ENCODE results near the gene ITPA. TPM values are rescaled to one million over a fixed set of nuclear protein-coding genes. Genes with fewer than 3 reads are reported as not detected.

ITPA gene
- total RNA-seq, 4 donors from 2014 or later: 35.7 to 76.7 (median 51.8) TPM

DNA sequence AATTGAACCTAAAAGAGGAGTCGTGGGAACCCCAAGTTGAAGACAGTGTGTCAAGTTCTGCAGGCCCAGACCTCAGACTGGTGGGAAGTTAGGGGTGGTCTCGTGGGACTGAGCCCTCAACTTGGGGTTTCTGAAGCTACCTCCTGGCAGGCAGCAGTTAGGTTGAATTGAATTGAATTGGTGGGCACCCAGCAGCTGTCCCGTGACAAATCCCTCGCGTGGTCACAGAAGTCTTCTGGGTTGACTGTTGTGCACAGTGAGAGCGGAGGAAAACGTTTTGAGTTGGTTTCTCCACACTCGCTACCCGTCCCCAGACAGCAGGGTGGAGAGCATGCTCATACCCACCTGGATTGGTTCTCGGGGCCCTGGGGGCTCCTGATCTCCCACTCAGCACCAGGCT lies 16.8 kb downstream of the ITPA start:
- TF ChIP-seq, protein P1, sequence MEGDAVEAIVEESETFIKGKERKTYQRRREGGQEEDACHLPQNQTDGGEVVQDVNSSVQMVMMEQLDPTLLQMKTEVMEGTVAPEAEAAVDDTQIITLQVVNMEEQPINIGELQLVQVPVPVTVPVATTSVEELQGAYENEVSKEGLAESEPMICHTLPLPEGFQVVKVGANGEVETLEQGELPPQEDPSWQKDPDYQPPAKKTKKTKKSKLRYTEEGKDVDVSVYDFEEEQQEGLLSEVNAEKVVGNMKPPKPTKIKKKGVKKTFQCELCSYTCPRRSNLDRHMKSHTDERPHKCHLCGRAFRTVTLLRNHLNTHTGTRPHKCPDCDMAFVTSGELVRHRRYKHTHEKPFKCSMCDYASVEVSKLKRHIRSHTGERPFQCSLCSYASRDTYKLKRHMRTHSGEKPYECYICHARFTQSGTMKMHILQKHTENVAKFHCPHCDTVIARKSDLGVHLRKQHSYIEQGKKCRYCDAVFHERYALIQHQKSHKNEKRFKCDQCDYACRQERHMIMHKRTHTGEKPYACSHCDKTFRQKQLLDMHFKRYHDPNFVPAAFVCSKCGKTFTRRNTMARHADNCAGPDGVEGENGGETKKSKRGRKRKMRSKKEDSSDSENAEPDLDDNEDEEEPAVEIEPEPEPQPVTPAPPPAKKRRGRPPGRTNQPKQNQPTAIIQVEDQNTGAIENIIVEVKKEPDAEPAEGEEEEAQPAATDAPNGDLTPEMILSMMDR (IDR thresholded peaks at IDR 0.05): no peak
- TF ChIP-seq POLR2A (IDR thresholded peaks at IDR 0.05): no peak
- Histone ChIP-seq H3K27ac (no peak overlapping the region), H3K36me3 (peaks cover 0 to 16% (median 0%) of the 10 kb centered on the region in 3 donors), H3K4me3 (no peak overlapping the region), H3K4me1 (no peaks in the 10 kb centered on the region), H3K9me3 (no peaks in the 10 kb centered on the region), H3K27me3 (no peaks in the 10 kb centered on the region)
- no peak for DNase-seq

DNA sequence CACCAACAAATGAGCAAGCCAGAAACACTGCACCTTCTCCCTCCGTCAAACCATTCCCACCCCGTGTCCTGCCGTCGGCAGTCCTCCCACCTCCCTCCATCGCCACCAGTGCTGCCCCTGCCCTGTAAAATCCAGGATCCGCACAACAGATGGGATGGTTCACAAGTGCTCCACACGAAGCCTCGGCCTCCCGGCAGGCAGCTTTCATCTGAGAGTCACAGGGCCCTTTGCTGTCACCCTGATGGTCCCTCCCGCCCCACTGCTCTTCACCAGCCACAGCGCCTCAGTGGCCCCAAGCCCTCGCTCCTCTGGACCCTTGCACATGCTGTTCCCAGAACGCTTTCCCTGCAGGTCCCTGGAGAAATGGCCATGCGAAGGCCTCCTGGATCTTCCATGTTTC lies 17.6 kb downstream of the ITPA start:
- Histone ChIP-seq H3K4me1 (no peaks in the 10 kb centered on the region), H3K4me3 (no peak overlapping the region), H3K36me3 (peaks cover 0 to 9% (median 0%) of the 10 kb centered on the region in 3 donors), H3K9me3 (no peaks in the 10 kb centered on the region), H3K27ac (no peak overlapping the region), H3K27me3 (no peaks in the 10 kb centered on the region)
- TF ChIP-seq POLR2A (IDR thresholded peaks at IDR 0.05): no peak
- TF ChIP-seq, protein P1 (IDR thresholded peaks at IDR 0.05): no peak
- no peak for DNase-seq

DNA sequence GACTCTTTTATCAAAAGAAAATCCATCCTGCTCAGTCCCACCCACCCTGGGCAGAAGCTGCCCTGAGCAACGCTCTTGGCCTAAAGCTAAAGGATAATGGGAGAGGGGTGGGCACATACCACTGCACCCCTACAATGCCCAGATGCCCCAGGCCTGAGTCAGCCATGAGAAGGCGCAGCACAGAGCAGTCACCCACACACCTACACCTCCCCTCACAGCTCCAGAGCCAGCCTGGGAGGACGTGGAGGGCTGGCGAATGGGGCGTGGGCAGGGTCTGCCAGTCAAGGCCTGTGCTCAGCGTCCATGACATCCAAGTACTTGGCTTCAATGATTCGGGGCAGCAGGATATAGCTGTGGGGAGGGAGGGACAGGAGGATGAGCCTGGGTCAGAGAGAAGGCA lies 18.2 kb downstream of the ITPA start:
- Histone ChIP-seq H3K27me3 (no peaks in the 10 kb centered on the region), H3K27ac (no peak overlapping the region), H3K4me1 (no peaks in the 10 kb centered on the region), H3K4me3 (no peak overlapping the region), H3K9me3 (no peaks in the 10 kb centered on the region), H3K36me3 (peaks cover 0 to 5% (median 0%) of the 10 kb centered on the region in 3 donors)
- TF ChIP-seq, protein P1 (IDR thresholded peaks at IDR 0.05): no peak
- TF ChIP-seq POLR2A (IDR thresholded peaks at IDR 0.05): no peak
- no peak for DNase-seq

DNA sequence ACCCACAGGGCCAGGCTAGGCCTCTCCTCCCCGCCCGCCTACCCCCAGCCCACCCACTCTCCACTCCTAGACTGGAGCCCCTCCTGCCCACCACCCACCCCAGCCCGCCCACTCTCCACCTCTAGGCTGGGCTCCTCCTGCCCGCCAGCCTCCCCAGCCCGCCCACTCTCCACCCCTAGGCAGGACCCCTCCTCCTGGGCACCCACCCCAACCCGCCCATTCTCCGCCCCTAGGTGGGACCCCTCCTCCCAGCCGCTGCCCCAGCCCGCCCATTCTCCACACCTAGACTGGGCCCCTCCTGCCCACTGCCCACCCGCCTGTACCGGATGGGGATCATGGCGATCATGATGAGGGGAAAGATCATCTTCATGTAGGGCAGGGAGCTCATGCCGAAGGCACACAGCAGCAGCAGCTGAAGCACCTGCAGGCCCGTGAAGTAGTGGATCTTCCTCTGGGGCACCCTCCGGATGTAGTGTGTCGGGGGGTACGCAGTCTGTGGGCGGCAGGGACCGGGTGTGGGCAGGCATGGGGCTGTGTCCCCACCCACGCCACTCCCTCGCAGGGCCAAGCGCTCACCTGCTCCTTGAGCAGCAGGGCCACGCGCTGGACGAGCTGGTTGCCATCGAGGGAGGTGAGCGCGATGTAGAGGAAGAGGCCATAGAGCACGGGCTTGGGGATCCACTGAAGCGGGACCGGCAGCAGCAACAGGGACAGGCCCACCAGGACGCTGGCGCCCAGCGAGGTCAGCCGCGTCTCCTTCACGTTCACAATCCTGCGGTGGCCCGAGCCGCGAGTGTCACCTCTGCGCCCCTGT lies 18.8 kb downstream of the ITPA start:
- H3K4me3 ChIP-seq: no peak overlapping the region
- H3K27me3 ChIP-seq: no peaks in the 10 kb centered on the region
- H3K36me3 ChIP-seq: peaks cover 0 to 3% (median 0%) of the 10 kb centered on the region in 3 donors
- H3K9me3 ChIP-seq: no peaks in the 10 kb centered on the region
- no peaks in the 10 kb centered on the region for H3K4me1 ChIP-seq
- peak in 1 of 3 donors; percentile 40 for DNase-seq
- no peak overlapping the region for H3K27ac ChIP-seq
- TF ChIP-seq POLR2A (IDR thresholded peaks at IDR 0.05): no peak
- TF ChIP-seq, protein P1 (IDR thresholded peaks at IDR 0.05): no peak

DNA sequence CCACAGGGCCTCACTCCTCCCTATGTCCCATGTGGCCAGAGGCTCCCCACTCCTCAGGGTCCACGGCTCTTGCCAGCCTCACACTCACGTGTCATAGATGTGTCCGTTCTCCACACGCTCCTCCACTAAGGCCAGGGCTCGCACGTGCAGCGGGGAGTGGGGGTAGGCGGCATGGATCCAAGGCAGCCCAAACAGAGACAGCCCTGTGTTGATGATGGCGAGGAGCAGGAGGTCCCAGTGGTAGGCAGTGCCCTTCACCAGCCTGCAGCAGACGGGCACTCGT lies 19.4 kb downstream of the ITPA start:
- no peaks in the 10 kb centered on the region for H3K9me3 ChIP-seq
- H3K4me3 ChIP-seq: no peak overlapping the region
- no peaks in the 10 kb centered on the region for H3K36me3 ChIP-seq
- no peaks in the 10 kb centered on the region for H3K27me3 ChIP-seq
- no peak for DNase-seq
- TF ChIP-seq, protein P1 (IDR thresholded peaks at IDR 0.05): no peak
- TF ChIP-seq POLR2A (IDR thresholded peaks at IDR 0.05): no peak
- no peak overlapping the region for H3K27ac ChIP-seq
- H3K4me1 ChIP-seq: no peaks in the 10 kb centered on the region
